Stimulated activated CD8-positive, alpha-beta memory T cell treated with anti-CD3 and anti-CD28 coated beads, Interleukin-12 subunit alpha, Interleukin-12 subunit beta, amount 100 ng/mL, for 24 hours (primary cell): ENCODE data around the gene KCTD17.

Source experiments
- DNase-seq: peaks from one replicate; pipeline ENCODE4 v3.0.0-alpha.2; 2020; ENCODE audit errors: extremely low read depth

KCTD17 gene

GRCh38 chr22:37079158-37079557, 27.6 kb downstream of the KCTD17 start:
- no peak for DNase-seq

DNA sequence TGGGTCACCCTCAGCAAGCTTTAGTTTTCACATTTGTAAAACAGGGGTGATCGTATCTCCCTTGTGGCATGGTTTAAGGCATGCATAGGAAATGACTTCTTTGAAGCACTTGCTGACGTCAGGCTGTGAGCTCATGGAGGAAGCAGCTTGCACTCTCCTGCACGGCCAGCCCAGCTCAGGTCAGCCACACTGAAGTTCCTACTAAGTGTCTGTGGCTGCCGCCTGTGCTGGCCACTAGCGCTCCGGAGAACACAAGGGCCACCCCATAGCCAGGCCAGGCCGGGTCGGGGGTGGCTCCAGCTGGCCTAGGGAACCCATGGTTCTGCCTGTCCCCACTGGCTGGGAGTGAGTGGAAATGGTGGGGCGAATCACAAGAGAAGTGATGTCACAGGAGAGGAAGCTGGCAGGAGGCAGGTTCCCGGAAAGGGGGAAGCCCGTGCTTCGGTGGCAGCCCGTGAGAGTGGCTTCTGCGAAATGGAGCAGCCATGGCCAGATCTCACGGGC, 28.2 kb downstream of the KCTD17 start:
- no peak for DNase-seq

GRCh38 chr22:37080438-37080837, 28.9 kb downstream of the KCTD17 start:
- DNase-seq = no peak

DNA sequence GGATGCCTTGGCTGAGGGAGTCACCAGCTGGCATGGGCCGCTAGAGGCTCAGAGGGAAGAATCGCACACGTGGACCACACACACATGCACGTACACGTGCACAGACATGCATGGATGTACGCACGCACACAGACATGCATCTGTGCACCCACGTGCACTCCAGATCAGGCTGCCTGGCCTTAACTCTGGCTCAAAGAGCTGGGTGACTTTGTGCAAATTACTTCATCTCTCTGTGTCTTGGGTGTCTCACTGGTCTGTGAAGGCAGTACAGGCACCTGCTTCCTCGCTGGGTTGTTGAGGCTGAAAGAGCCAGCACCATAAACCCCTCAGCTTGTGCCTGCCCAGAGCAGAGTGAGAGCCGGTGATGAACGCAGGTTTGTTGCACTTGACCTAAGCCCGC, 29.3 kb downstream of the KCTD17 start:
- no peak for DNase-seq

GRCh38 chr22:37082251-37082873, 30.8 kb downstream of the KCTD17 start:
- no peak for DNase-seq

DNA sequence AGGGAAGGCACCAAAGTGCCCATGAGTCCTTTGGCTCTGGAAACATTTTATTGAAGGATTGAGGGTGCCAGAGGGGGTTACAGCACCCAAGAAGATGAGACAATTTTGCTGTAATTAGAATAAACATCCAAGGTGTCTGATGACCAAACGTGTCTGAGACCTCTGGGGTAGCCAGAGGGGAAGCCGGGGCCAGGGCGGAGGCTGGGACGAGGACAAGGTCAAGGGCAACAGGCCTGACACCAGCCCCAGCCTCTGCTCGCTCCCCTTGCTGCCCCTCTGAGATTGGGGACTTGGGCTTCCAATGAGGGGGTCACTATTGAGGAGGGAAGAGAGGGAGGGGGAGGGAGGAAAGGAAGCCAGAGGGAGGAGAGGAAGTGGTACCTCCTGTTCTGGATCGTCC, 32.4 kb downstream of the KCTD17 start:
- DNase-seq = no peak

DNA sequence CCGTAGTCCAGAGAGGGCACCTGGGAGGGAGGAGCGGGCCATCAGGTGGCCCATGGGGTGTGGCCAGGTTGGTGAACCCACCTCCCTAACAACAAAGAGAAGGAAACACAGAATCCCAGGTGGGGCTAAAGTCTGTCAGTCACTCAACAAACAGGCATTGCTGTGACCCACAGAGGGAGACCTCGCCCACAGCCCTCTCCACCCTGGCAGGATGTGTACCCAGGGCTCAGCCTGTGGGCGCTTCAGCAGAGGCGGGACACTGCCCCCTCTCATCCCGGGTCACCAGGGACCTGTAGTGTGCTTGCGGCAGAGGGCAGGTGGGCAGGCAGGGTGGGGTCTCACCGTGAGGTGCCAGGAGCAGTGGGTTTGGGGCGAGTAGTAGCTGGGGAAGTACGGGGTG, 32.8 kb downstream of the KCTD17 start:
- no peak for DNase-seq

DNA sequence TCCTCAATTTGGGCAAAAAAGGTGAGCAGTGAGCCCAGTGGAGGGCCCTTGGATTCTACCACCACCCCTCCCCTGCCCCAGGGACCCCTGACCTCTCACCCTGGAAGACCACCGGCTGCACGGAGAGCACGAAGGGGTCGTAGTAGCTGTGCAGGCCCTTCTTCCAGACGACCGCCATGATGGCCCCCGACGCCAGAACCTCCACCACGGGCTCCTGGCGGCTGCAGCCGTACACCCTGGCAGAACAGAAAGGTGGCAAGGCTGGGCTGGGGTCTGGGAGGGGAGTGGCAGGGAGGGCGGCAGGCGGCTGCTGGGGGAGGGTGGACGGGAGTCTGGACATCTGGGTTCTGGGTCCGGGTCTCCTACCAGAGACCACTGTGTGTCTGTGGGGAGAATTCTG, 34.6 kb downstream of the KCTD17 start:
- no peak for DNase-seq

- DNase-seq = no peak
Measured at GRCh38 chr22:37088108-37088605, 36.6 kb downstream of the KCTD17 start.

DNA sequence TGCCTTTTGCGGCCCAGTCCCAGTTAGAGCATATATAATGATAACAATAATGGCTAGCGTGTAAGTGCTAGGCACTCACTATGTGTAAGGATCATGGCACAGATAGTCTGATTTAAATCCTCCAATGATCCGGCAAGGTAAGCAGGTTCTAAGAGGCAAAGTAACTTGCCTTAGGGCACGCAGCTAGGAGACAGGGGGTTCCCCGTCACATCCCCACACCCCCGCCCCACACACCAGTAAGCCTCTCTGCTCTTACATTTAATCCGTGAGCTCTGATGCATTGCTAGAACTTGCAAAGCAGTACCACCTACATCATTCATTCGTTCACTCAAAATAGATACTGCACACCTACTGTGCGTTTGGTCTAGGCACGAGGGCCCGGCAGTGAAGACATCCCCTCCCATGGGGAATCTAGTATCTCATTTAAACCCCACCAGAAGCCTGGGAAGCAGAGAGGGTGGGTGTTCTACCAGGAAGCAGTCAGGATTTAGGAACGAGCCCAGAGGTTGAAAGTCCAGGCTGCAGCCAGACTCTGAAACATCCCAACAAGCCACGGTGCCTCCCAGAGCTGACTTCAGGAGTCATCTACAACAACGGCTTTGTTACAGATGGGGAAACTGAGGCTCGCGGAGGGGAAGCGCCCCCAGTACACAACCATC, 37.3 kb downstream of the KCTD17 start:
- DNase-seq = no peak

DNA sequence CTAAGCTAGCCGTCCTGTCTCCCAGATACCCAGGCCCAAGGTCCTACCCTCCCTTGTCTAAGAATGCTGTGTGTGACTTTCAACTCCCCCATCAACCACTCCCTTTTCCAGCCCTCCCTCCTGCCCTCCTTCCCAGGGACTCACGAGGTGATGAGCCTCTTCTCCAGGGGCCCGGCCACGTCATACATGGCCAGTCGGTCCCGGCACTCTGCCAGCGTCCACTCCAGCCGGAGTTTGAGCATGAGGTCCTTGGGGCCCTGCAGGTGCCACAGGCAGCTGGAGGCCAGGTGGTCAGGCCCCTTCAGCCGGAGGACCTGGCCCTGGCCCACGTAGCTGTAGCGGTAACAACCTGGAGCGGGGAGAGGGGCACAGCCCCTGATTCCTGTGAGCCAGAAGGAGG, 37.9 kb downstream of the KCTD17 start:
- DNase-seq = no peak

DNA sequence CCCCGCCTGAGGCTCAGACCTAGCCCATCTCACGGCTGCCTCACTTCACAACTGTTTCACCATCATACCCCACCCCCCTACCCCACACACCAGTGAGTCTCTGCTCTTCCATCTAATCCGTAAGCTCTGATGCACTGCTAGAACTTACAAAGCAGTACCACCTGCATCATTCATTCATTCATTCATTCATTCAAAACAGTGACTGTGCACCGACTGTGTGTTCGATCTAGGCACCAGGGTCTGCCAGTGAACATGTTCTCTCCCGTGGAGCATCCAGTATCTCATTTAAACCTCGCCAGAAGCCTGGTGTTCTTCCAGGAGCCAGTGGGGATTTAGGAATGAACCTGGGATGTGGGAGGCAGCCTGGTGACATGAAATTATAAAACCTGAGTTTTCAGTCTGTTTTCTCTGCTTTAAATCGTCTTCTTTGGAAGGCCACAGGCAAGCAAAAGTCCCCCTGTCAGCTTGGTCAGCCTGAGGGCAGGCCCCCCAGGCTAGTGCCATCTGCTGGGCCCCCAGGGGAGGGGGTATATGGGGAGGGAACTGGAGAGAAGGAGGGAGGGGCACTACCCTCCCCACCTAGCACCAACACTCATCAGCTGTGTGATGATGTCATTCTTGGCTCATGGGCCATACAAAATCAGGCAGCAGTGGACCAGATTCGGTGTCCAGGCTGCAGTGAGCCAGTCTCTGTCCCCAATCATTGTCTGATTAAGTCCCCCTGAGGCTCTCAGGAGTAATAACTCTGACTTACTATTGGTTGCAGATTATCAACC, 39.6 kb downstream of the KCTD17 start:
- DNase-seq = no peak

- DNase-seq = no peak
Measured at GRCh38 chr22:37091994-37092393, 40.5 kb downstream of the KCTD17 start.

DNA sequence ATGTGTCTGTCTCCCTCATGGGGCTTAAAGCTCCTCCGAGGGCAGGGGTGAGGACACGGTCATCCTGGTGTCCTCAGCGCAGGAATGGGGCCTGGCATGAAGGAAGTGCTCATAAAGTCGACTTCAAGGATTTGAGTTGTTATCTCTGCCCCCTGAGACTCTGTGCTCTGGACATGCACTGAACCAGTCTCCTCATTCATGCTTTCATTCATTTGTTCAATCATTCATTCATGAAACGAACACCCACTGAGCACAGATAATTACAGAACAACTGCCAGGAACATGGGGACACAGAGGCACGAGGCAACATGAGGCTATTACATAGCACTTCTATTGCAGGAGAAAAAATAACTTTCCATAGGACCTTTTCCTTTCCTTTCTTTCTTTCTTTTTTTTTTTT, 41.5 kb downstream of the KCTD17 start:
- DNase-seq = no peak

- DNase-seq = no peak
Measured at GRCh38 chr22:37094239-37094638, 42.7 kb downstream of the KCTD17 start.

DNA sequence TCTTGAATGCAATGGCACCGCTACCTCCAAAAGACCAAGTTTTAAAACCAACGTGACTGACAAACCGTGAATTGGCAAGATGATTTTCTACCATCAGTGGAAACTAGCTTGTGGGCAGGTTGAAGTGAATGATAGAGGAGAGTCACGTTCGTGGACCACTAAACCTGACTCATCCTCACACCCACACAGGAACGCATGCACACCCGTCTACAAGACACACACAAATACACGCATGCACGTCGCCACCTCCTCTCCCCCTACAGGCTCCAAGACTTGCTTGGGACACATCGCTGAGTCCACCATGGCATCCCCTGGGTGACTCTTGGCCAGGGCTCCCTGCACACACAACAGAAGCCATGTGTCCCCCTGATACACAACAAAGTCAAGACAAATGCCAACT, 43.6 kb downstream of the KCTD17 start:
- peak; percentile 48 for DNase-seq

DNA sequence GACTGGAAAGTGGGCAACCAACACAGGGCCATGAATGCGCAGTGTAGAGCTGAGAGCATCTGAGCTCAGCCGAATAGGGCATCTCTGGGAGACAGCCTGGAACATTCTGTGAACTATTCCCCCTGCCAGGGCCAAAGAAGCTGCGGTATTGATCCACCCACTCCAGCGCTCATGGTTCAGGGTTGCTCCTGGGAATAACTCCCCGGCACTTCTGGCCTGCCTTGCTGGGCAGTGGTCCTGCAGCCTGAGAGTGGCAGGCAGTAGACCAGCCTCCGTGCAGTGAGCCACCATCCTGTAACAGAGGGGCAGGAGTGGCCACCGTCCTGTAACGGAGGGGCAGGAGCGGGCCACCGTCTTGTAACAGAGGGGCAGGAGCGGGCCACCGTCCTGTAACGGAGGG, 45.8 kb downstream of the KCTD17 start:
- DNase-seq = no peak

- DNase-seq = no peak
Measured at GRCh38 chr22:37098976-37099591, 47.5 kb downstream of the KCTD17 start.

- DNase-seq = no peak
Measured at GRCh38 chr22:37100589-37101127, 49.1 kb downstream of the KCTD17 start.

- no peak for DNase-seq
Measured at GRCh38 chr22:37101311-37102066, 49.9 kb downstream of the KCTD17 start.

- DNase-seq = no peak
Measured at GRCh38 chr22:37103151-37103550, 51.6 kb downstream of the KCTD17 start.
